ENCODE measurements around the gene WDR27.

Gene WDR27

DNA sequence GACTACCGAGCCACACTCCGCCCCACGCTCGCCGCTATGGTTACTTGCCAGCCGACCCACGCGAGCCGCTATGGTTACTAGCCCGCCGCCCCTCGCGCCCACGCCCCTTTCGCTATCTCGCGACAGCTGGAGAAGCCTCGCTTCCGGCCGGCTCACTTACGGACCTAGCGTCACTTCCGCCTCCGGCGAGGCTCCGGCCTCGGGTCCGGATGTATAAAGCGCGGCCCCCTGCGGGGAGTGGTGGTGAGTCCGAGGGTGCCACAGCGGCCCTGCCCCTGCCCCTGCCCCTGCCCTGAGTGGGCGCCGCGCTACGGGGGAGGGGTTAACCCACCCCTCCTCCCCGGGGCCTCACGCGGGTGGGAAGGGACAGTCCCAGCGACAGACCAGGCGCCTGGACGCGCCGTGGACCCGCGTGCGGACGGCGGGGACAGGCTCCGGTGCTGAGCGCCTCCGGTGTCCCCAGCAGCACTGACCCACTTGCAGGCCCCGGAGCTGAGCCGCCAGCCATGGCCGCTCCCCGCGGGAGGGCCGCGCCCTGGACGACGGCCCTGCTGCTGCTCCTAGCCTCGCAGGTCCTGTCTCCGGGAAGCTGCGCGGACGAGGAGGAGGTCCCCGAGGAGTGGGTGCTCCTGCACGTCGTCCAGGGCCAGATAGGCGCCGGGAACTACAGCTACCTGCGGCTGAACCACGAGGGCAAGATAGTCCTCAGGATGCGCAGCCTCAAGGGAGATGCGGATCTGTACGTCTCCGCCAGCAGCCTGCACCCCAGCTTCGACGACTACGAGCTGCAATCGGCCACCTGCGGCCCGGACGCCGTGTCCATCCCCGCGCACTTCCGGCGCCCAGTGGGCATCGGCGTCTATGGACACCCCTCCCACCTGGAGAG is at the start of gene WDR27, which contains the start of gene C6orf120:
Gene WDR27 (minus strand): TSS at position 76 of the 886 bp plus-strand sequence. CDS start 13,024 bp downstream, outside the sequence.
Gene C6orf120 (plus strand): TSS at position 173 of the 886 bp plus-strand sequence. CDS start 334 bp downstream, at position 507.
- peak; percentile 97 for DNase-seq

DNA sequence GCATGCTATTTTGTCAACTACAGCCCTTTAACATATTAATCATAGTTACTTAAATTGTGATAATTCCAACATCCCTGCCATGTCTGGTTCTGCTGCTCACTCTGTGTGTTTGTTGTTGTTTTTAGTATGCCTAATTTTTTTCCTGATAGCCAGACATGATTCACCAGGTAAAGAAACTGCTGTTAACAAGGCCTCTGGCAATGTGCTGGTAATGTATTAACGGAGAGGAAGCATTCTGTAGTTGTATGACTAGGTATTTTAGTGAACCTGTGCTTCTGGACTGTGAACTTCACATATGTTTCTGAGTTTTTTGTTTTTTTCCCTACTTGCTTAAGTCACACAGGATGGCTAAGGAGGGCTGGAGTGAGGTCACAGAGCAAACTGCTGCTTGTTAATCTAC is 44.7 kb upstream of the WDR27 start:
- DNase-seq, result no peak

DNA sequence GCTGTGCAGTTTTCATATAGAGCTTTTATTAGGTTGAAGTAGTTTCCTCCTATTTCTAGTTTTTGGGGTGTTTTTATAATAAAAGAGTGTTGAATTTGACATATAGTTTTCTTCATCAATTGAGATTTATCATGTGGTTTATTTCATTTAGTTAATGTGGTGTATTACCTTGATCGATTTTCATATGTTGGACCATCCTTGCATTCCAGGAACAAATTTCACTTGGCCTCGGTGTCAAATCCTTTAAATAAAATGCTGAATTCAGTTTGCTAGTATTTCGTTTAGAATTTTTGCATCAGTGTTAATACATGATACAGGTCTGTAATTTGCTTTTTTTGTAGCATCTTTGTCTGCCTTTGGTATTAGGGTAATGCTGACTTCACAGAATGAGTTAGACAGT is 43.6 kb upstream of the WDR27 start:
- DNase-seq, result no peak

DNA sequence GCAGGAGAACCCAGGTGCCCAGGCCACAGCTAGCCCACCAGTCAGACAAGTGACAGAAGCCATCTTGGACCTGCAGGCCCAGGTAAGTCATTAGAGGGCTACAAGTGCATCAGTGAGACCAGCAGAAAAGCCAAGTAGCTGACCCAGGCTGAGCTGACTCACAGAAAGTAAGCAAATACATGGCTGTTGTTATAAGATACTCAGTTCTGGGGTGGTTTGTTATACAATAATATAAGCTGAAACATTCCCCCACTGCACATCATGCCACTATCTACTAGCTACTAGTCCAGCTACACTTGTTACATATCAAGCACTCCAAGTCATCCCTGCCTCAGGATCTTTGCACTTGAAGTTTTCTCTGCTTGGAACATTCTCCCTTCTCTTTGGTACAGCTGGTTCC is 39.5 kb upstream of the WDR27 start:
- DNase-seq, result no peak

DNA sequence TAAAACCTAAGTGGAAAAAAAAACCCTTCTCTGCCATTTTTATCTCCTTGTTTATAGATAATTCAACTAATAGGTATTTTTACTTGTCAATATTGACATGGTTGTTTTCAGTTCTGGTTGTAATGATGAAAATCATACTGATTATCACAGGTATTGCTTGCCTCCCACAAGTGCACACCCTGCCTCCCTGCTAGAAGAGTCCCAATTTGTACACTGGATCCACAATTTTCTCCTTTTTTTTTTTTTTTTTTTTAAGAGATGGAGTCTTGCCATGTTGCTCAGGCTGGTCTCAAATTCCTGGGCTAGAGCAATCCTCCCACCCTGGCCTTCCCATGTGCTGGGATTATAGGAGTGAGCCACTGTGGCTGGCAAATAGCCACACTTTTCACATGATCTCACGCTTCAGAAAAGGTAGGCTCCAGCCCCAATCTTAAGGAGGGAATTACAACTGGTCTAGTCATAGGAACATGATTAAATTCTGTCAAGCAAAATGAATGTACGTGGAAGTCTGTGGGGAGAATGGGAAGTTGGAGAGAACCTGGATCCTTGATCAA is 37.2 kb upstream of the WDR27 start:
- no peak for DNase-seq

DNA sequence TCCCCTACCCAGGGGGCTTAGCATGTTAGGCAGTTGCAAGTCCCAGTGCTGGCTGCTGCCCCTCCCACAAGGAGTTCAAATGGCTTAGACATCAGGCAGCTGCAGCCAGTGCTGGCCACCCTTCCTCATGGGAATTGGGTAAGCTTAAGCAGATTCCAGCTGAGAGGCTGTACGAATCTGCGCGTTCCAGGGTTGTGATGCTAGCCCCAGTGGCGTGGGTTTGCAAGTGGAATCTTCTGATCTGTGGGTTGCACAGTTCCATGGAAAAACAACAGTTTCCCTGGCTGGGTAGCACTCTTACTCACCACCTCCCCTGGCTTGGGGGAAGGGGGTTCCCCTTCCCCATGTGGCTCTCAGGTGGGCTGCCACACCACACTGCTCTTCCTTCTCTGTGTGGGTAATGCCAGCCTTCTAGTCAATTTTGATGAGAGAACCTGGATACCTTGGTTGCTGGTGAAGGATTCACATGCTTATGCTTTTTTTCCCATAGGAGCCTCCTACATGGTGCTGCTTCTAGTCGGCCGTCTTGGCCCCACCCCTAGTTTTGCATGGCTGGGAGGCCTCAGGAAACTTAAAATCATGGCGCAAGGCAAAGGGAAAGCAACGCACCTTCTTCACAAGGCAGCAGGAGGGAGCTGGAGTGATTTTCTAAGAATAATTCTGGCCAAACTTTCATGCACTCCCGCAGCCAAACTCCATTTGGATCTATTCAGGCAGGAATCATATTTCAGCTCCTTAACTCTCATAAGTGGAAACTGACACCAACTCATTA is 36.6 kb upstream of the WDR27 start:
- no peak for DNase-seq

DNA sequence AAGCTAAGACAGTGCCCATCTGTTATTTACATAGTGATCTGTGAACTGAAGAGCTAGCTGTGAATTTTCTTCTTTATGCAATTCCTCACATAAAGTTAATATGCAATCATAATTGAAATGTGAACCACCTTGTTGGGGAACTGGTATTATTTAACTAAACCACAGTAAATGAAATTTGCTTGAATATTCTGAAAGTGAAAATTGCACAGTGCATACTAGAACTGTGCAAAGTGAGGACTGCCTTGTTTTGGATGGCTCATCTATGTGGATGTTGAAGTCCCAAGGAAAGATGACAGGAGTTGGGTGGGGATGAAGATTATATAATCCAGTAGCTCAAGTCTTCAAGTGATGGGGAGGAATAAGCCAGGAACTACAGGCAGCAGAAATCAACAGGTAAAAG is 28.1 kb upstream of the WDR27 start:
- DNase-seq, result no peak

DNA sequence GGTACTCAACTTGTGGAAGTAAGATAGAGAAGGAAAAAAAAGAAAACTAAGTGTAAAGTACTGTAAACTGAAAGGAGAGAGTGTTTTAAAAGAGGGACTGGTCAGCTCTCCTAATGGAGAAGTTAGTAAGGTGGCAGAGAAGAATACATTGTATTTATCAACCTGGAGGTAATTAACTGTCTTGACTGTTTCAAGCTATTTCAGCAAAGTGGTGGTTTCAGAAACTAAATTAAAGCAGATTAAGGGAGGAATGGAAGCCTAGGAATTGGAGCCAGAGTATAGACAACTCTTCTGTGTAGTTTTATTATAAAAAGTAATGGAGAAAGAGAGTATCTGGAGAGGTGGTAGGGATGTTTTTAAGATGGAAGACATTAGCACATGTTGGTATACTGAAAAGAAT is 25.1 kb upstream of the WDR27 start:
- DNase-seq, result no peak

DNA sequence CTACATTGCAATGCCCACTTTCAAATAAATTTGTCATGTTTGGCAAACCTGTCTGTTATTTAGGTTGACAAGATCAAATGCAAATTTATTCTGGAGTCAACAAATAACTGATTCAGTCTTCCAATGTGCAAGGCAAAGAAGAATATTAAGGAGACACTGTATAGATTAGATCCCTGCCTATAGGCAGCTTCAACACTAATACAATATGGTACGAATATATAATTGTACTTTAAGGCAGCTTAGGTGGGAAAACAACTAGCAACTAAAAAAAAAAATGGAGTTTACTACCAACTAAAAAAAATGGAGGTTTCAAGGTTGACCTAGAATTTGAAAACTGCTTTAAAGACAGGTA is 24.2 kb upstream of the WDR27 start:
- DNase-seq, result no peak

DNA sequence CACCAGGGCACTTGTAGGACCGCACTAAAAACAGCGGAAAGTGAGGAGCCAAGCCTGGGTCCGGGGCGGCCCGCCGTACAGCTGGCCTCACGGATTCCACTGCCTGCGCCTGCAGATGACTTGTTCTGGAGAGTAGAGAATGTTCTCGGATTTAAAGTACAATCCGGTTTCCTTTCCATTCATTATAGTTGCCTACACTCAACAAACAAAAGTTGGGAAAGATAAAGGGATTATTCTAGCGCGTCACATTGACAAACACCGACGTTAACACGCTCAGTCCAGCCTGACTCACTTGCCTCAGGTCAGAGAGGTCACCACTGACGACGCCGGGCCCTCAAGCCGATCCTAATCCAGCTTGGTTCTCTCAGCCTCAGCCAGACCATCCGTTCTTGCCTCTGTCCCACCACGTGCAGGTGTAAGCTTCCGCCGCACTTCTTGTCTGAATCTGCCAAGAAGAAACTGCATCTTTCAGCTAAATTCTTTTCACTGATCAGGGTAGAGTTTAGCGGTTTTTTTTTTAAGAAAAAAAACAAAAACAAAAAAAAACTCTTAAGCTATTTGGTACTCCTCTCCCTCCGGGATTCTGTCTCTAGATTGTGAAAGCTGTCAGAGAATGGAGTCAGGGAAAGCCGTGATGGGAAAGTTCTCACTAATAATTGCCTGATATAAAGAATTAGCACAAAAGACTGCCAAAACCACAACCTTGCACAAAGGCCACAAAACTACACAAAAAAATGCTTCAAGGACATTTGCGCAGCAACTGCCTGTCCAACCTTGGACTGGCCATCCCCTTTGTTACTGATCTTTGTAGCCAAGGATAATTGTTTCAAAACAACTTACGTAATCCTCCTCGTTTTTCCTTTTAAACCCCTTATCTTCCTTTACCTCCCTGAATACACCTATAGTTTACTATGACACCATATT is 23.6 kb upstream of the WDR27 start:
- peak in 1 of 2 donors; percentile 30 for DNase-seq

DNA sequence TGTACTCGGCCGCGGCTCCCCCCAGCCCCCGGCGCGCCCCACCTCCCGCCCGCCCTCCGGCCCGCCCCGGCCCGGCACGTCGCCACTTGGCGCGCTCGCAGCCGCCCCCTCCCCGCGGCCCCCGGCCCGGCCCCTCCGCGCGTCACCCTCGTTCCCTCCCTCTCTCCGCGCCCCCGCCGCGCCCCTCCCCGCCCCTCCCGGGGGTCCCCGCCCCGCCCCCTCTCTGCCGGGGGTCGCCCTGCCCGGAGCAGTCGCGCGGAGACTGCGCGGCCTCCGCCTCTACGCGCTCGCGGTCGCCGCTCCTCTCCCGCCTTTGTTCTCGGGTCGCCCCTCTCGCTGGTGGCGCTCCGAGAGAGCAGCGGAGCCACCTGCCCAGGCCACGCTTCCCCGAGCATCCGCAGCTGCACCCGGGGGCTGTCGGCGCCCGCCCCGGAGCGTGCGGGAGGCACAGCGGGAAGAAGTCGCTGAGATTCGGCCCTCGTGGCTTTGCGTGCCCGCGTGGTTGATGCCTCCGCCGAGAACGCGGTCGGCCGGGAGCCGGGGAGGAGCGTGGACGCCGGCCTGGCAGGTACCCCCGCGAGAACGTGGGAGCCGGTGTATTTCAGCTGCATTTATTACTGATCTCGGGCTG is 22.8 kb upstream of the WDR27 start, which contains the start of gene PHF10:
Gene PHF10 (minus strand): TSS at position 7 of the 631 bp plus-strand sequence. CDS start 569 bp downstream, outside the sequence.
- peak; percentile 65 to 79 for DNase-seq

DNA sequence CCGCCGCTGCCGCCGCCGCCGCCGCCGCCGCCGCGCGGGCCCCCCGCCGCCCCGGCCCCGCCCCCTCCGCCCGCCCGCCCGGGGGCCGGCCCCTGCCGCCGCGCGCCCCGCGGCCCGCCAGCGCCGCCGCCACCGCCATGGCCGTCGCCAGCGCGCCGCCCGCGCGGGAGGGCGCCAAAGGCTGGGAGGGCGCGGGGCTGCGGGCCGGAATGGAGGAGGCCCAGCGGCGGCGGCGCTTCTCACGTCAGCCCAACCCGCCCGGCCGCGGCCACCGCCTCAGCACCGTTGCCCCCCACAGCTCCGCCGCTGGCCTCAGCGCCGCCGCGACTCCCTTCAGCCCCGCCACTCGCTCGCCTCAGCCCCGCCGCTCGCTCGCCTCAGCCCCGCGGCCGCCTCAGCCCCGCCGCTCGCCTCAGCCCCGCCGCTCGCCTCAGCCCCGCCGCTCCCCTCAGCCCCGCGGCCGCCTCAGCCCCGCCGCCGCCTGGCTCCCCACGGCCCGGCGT is 22.2 kb upstream of the WDR27 start:
- DNase-seq, result peak; percentile 29 to 40

DNA sequence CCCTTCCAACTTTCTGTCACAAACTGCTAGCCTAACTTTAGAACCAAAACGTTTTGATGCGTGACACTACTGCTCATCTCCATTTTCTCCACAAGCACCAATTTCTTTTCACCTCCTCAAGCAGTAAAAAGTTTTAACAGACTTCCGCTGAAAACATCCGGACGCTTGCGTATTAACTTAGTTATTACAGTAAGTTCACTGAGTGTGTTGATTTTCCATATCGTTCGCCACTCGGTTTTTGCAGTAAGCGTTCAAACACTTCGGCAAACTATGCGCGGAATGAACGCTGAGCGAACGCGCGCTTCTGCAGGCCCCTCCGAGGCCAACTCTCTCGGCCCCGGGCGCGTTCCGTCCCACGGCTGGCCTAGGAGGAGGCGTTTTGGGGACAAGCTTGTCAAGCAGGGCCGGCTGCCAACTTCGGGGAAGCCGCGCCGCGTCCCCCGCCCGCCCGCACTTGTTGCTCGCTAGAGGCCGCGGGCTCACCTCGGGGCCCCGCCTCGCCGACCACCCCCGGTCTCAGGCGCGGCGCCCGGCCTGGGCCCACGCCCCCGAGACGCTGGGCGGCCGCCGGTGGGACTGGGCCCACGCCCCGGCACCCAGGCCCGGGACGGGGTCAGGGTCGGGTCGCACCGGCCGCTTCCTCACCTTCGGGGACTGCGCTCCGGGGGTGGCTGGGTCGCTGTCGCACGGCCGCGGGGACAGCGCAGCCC is 21.5 kb upstream of the WDR27 start:
- DNase-seq, result peak; percentile 63 to 67

DNA sequence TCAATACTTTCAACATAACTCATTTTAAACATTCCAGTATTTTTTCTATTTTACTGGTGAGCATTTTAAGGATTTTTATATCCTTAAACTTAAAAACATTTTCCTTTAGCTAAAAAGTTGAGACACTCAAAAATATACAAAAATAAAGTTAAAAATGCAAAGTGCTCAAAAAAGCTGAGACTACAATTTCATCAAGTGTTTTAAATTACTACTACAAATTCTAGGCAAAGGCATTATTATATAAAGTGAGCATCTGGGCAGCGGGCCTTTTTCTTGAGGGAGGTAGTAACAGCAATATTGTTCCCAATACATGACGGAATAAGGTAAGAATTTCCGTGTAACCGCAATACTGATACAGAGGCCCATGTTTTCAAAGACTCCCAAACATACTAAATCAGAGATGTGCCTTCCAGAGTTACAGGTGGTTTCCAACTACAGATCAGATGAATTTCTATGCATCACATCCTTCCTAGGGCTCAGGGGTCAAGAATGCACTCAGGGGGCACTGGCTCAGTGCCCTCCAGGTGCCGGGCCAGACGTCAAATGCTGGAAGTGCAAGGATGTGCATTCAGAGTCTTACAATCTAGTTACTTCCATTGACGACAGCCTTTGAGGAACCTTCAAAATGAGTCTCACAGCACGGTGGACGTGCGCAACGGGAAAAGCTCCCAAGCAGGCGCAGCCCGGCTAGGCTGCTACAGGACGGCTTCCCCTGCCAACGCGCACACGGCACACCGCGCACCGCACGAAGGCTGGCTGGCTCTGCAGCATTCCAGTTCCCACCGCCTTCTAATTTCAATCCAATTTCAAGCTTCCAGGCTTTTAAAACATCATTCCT is 20.8 kb upstream of the WDR27 start:
- peak; percentile 30 to 50 for DNase-seq

DNA sequence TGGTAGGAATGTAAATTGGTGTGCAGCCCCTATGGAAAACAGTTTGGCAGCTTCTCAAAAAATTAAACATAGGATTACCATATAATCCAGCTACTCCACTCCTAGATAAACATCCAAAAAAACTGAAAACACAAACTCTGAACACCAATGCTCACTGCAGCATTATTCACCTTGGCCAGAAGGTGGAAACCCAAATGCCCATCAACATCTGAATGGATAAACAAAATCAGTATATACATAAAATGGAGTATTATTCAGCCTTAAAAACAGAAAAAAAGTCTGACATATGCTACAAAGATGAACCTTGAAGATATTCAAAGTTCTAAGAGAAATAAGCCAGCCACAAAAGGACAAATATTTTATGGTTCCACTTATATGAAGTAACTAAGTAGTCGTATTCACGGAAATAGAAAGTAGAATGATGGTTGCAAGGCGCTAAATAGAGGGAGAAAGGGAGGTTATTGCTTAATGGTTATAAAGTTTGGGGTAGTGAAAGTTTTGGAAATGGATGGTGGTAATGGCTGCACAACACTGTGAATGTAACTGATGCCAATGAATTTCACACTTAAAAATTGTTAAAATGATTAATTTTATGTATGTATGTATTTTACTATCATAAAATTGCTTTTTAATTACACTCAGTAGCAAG is 18.5 kb upstream of the WDR27 start:
- DNase-seq, result peak in 1 of 2 donors; percentile 22

DNA sequence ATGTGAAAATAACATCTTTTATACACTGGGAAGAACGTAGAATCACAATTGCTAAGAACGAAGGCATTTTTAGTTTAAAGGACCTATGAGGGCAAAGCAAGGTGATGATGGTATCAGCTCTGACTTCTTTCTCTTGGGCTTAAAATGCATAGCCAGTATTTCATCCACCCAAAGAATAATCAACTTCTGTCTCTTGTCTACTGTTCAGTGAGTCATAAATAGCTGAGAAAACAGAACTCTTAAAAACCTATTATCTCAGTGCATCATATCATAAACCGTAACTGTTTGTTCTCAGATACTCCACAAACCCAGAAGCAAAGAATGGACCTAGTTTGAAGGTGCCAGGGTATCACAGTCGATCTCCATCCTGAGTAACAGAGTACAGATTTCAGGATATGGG is 17.3 kb upstream of the WDR27 start:
- no peak for DNase-seq

DNA sequence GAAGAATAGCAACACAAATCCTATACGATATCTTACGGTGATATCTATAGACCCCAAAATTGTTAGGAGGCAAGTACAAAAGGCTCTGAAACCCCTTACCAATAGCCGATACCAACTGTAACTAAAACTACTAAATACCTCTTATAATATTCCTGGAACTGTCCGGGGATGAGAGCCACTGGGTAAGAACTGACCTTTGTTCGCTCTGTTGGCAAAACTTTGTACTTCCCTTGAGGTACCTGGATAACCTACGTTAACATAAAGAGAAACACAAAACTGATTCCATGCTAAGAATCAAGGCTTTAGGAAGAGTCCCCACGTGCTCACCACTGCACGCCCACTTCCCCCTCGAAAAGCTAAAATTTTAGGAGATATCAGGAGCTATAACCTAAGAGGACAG is 12.8 kb upstream of the WDR27 start:
- no peak for DNase-seq

DNA sequence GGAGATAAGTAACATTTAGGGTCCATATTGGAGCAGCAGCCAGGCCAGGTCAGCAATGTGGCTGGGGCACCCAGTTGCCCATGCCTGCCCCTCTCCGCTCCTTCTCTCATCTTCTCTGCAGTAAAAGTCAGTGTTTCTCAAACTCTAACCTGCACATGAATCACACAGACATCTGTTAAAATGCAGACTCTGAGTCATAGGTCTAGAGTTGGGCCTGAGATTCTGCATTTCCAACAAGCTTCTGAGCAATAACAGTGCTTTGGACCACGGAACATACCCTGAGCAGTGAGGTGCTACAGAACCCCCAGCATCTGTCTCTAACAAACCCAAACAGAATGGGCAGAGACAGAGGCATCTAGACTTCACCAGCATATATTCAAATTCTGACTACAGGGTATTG is 12.3 kb upstream of the WDR27 start:
- no peak for DNase-seq

DNA sequence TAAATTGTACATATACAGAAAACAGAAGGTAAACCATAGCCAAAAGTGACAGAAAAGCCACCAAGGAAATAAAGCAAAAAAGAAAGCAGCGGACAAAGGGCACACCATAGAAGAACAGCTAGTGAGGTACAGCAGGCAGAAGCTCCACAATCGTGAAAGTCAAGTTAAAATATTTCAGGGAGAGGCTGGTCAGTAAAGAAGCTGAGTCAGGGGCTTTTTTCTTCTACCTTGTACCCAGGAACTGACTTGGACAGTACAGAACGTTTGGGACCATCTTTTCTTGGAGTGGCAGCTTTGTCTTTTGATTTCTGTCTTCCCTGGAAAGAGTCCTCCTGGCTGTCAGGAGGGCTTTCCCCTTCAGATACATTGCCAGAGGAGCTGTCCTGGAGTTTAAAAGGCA is 8.2 kb upstream of the WDR27 start:
- no peak for DNase-seq

DNA sequence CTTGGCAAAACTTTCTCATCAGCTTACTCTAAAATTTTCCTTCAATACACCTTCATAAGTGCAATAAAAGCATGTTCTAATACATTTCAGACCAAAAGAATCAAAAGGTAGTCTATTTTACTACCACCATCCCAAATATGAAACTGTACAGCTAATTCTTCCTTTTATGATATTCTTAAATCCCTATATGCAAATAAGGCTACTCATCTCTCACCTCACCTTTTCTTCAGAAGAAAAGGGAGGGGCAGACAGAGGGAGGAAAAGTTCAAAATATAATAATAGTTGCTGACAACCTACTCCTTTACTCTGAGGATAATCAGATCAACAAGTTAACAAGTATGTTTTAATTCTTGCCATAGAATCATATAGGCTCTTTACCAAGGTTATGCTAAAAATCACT is 7.5 kb upstream of the WDR27 start:
- DNase-seq, result no peak
